Mesothelial cell of epicardium (in vitro differentiated cells): ENCODE data around the gene SETDB1. TPM values are rescaled to one million over a fixed set of nuclear protein-coding genes. Genes with fewer than 3 reads are reported as not detected.

Experiments
- DNase-seq, 2 experiments: peaks; one replicate each; pipeline ENCODE4 v3.0.0; 2021; ENCODE audit warnings: low spot score in 2 of 2; ENCODE audit not compliant: unreplicated experiment in 2 of 2
- H3K27ac Mint-ChIP-seq: 2 replicates; pipeline ENCODE4 v1.8.0; 2021; ENCODE audit warnings: mixed read lengths
- H3K27me3 Mint-ChIP-seq: 2 replicates; pipeline ENCODE4 v1.8.0; 2021; ENCODE audit warnings: low read depth, mixed read lengths
- H3K36me3 Mint-ChIP-seq: 2 replicates; pipeline ENCODE4 v1.8.0; 2021; ENCODE audit warnings: mixed read lengths
- H3K4me1 Mint-ChIP-seq: 2 replicates; pipeline ENCODE4 v1.8.0; 2021; ENCODE audit warnings: mixed read lengths
- H3K4me3 Mint-ChIP-seq: 2 replicates; pipeline ENCODE4 v1.8.0; 2021; ENCODE audit warnings: mild to moderate bottlenecking, moderate library complexity, mixed read lengths
- H3K9me3 Mint-ChIP-seq: 2 replicates; pipeline ENCODE4 v1.8.0; 2021; ENCODE audit warnings: mixed read lengths
- total RNA-seq: library from RNA; stranded (reverse); gene quantifications from 3 replicates; pipeline ENCODE4 v1.2.1, GENCODE V29; 2021
- TF ChIP-seq, protein P1 (sequence below): fragments of 200-600 bp; sonication (generic); IDR thresholded peaks from one replicate; pipeline ENCODE4 v1.5.0; 2021; ENCODE audit warnings: antibody characterized with exemption; ENCODE audit not compliant: unreplicated experiment

The SETDB1 gene
- total RNA-seq, 1 donor from 2014 or later, result 101 TPM

- TF ChIP-seq, protein P1, sequence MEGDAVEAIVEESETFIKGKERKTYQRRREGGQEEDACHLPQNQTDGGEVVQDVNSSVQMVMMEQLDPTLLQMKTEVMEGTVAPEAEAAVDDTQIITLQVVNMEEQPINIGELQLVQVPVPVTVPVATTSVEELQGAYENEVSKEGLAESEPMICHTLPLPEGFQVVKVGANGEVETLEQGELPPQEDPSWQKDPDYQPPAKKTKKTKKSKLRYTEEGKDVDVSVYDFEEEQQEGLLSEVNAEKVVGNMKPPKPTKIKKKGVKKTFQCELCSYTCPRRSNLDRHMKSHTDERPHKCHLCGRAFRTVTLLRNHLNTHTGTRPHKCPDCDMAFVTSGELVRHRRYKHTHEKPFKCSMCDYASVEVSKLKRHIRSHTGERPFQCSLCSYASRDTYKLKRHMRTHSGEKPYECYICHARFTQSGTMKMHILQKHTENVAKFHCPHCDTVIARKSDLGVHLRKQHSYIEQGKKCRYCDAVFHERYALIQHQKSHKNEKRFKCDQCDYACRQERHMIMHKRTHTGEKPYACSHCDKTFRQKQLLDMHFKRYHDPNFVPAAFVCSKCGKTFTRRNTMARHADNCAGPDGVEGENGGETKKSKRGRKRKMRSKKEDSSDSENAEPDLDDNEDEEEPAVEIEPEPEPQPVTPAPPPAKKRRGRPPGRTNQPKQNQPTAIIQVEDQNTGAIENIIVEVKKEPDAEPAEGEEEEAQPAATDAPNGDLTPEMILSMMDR, result no peak
- DNase-seq, result no peak
- peak overlapping the region; percentile 92 for H3K27ac Mint-ChIP-seq
- peaks cover 39% of the 10 kb centered on the region for H3K4me1 Mint-ChIP-seq
- H3K36me3 Mint-ChIP-seq, result peaks cover 2% of the 10 kb centered on the region
- peak overlapping the region; percentile 80 for H3K4me3 Mint-ChIP-seq
- no peaks in the 10 kb centered on the region for H3K9me3 Mint-ChIP-seq
- no peaks in the 10 kb centered on the region for H3K27me3 Mint-ChIP-seq
Observed at GRCh38 chr1:150973258-150973835, 47.2 kb downstream of the SETDB1 start.

DNA sequence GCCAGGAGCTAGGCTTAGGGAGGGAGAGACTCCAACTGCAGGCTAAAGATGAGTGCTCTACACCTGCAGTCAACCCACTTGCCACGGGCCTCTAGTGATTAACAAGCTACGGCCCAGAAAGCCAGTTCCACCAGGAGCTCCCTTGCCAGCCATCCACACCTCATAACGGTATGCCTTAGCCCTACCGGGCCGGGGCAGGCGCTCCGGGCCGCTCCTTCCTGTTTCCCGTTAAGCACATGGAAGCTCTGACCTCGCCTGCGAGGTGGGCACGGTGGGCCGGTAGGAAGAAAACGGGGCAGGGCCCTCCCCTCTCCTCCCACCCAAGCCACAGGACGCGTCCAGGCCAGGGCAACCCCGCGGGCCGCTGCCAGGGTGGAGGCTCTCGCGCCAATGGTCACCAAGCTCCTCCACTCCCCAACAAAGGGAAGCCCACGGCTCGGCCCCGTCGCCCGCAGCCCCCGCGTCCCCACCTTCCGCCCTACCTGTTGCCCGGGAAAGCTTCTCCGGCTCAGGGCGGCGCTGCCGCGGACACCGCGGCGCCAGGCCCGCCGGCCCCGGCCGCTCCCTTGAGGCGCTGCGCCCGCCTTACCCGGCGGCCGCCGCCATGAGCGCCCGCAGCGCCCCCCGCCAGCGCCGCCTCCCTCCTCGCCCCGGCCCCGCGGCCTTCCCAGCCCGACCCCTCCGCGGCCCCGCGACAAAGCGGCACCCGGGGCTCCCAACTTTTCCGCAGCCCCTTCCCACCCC, 47.8 kb downstream of the SETDB1 start:
- Mint-ChIP-seq H3K4me1 (peaks cover 39% of the 10 kb centered on the region), H3K36me3 (no peaks in the 10 kb centered on the region), H3K9me3 (no peaks in the 10 kb centered on the region), H3K27ac (peak overlapping the region; percentile 92), H3K4me3 (peak overlapping the region; percentile 80), H3K27me3 (no peaks in the 10 kb centered on the region)
- TF ChIP-seq, protein P1, result no peak
- peak in 1 of 2 experiments; percentile 59 for DNase-seq

GRCh38 chr1:150974580-150975478, 48.7 kb downstream of the SETDB1 start, which contains the start of gene CERS2:
Gene CERS2, minus strand, starts transcription at chr1:150974835. Its CDS starts 5,745 bp downstream, at chr1:150969090.
- Mint-ChIP-seq H3K4me1 (peaks cover 39% of the 10 kb centered on the region), H3K27me3 (no peaks in the 10 kb centered on the region), H3K27ac (peak within 1 kb of the TSS; percentile 92), H3K4me3 (peak within 1 kb of the TSS; percentile 80), H3K9me3 (no peaks in the 10 kb centered on the region), H3K36me3 (no peaks in the 10 kb centered on the region)
- peak; percentile 80 to 86 for DNase-seq
- TF ChIP-seq, protein P1, result no peak

DNA sequence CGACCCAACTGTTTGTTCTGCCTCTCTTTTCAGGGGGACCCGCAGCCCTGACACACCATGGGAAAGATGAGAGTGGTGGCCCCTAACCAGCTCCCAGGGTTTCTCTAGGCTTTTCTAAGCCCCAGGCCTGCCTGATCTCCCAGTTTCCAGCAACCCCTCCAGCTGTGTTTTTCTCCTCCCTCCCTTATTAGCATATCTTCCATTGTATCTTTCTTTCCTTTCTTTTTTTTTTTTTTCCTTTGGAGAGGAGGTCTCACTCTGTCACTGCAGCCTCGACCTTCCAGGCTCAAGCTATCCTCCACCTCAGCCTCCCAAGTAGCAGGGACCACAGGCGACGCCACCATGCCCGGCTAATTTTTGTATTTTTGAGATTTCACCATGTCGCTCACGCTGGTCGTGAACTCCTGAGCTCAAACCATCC, 50.2 kb downstream of the SETDB1 start:
- Mint-ChIP-seq H3K27ac (no peak overlapping the region), H3K27me3 (no peaks in the 10 kb centered on the region), H3K36me3 (no peaks in the 10 kb centered on the region), H3K4me3 (peak overlapping the region; percentile 70), H3K9me3 (no peaks in the 10 kb centered on the region), H3K4me1 (peaks cover 33% of the 10 kb centered on the region)
- DNase-seq, result no peak
- TF ChIP-seq, protein P1, result no peak

- Mint-ChIP-seq H3K36me3 (no peaks in the 10 kb centered on the region), H3K27me3 (no peaks in the 10 kb centered on the region), H3K9me3 (no peaks in the 10 kb centered on the region), H3K4me1 (peaks cover 33% of the 10 kb centered on the region), H3K27ac (peak overlapping the region; percentile 7), H3K4me3 (peak overlapping the region; percentile 70)
- TF ChIP-seq, protein P1, result no peak
- DNase-seq, result no peak
Observed at GRCh38 chr1:150976879-150977694, 50.9 kb downstream of the SETDB1 start.
